Measurements from ENCODE around the gene ANXA4.
"Not testable (repeated sequence)": the region's sequence is repeated elsewhere in the genome, so short reads cannot be mapped to it uniquely, and the experiment has no call there.

ANXA4 gene

GRCh38 chr2:69731147-69731970 is 10.6 kb upstream of the ANXA4 start:
- no peak for DNase-seq (ENCODE audit: extremely low spot score)
- CTCF ChIA-PET: interaction anchor here (0.6 to 1.3 kb wide), 3 partner anchors 9 to 85 kb away, joined by 3 to 4 read pairs (median 4); no protein-coding TSS in a partner anchor
- TF ChIP-seq LEF1 (IDR thresholded peaks at IDR 0.05; ENCODE audit: borderline replicate concordance): no peak
- TF ChIP-seq SUZ12 (IDR thresholded peaks at IDR 0.05): no peak
- TF ChIP-seq ZNF384 (IDR thresholded peaks at IDR 0.05): no peak
- no peak for TF ChIP-seq SP1 (IDR thresholded peaks at IDR 0.05)
- TF ChIP-seq NFRKB (IDR thresholded peaks at IDR 0.05): no peak
- TF ChIP-seq ELF4 (IDR thresholded peaks at IDR 0.05): no peak
- TF ChIP-seq FOXM1 (IDR thresholded peaks at IDR 0.05; ENCODE audit: borderline replicate concordance): no peak
- no peak for TF ChIP-seq BHLHE40 (IDR thresholded peaks at IDR 0.05; ENCODE audit: borderline replicate concordance)
- no peak for TF ChIP-seq L3MBTL2 (conservative IDR thresholded peaks at IDR 0.05)
- TF ChIP-seq ARNT (IDR thresholded peaks at IDR 0.05): no peak
- TF ChIP-seq CTBP1 (IDR thresholded peaks at IDR 0.05; ENCODE audit: borderline replicate concordance): no peak
- TF ChIP-seq FOXA1 (IDR thresholded peaks at IDR 0.05): no peak
- no peak for TF ChIP-seq FOXK2 (IDR thresholded peaks at IDR 0.05)
- TF ChIP-seq PKNOX1 (IDR thresholded peaks at IDR 0.05): no peak
- TF ChIP-seq HDGF (IDR thresholded peaks at IDR 0.05; ENCODE audit: borderline replicate concordance): no peak
- TF ChIP-seq TARDBP (IDR thresholded peaks at IDR 0.05): no peak
- POLR2A ChIA-PET: no interaction called here

- POLR2A ChIA-PET: interaction anchor here (1.2 kb wide), 1 partner anchor 8 kb away, joined by 4 read pairs; no protein-coding TSS in a partner anchor
Observed at GRCh38 chr2:69733342-69734034, 8.4 kb upstream of the ANXA4 start.

GRCh38 chr2:69734035-69734611 is 7.8 kb upstream of the ANXA4 start:
- CTCF ChIA-PET: interaction anchor here (0.6 to 2.4 kb wide), 3 partner anchors 9 to 288 kb away, joined by 3 to 10 read pairs (median 6); no protein-coding TSS in a partner anchor

More at GRCh38 chr2:69733342-69734034, 8.4 kb upstream of the ANXA4 start:
- CTCF ChIA-PET: interaction anchor here (0.6 to 2.4 kb wide), 4 partner anchors 9 to 288 kb away, joined by 3 to 10 read pairs (median 4); no protein-coding TSS in a partner anchor
- no peak for DNase-seq (ENCODE audit: extremely low spot score)
- TF ChIP-seq CTBP1 (IDR thresholded peaks at IDR 0.05; ENCODE audit: borderline replicate concordance) (no peak), BHLHE40 (IDR thresholded peaks at IDR 0.05; ENCODE audit: borderline replicate concordance) (no peak)

GRCh38 chr2:69734854-69735544 is 6.9 kb upstream of the ANXA4 start:
- no peak for DNase-seq (ENCODE audit: extremely low spot score)
- ChIA-PET CTCF (interaction anchor here (0.8 to 2.4 kb wide), 2 partner anchors 10 kb away, joined by 3 to 10 read pairs; no protein-coding TSS in a partner anchor), POLR2A (no interaction called here)
- no peak for TF ChIP-seq FOXA1 (IDR thresholded peaks at IDR 0.05)
- TF ChIP-seq SUZ12 (IDR thresholded peaks at IDR 0.05): no peak
- TF ChIP-seq ELF4 (IDR thresholded peaks at IDR 0.05): no peak
- no peak for TF ChIP-seq PKNOX1 (IDR thresholded peaks at IDR 0.05)

More at GRCh38 chr2:69734035-69734611, 7.8 kb upstream of the ANXA4 start:
- TF ChIP-seq ELF4 (IDR thresholded peaks at IDR 0.05): no peak
- TF ChIP-seq FOXM1 (IDR thresholded peaks at IDR 0.05; ENCODE audit: borderline replicate concordance): no peak
- no peak for TF ChIP-seq SP1 (IDR thresholded peaks at IDR 0.05)
- DNase-seq (ENCODE audit: extremely low spot score): no peak
- POLR2A ChIA-PET: interaction anchor here (1.2 kb wide), 1 partner anchor 9 kb away, joined by 4 read pairs; no protein-coding TSS in a partner anchor

GRCh38 chr2:69735686-69736085 is 6.2 kb upstream of the ANXA4 start:
- no peak for DNase-seq (ENCODE audit: extremely low spot score)
- CTCF ChIA-PET: interaction anchor here (0.8 to 1.1 kb wide), 2 partner anchors 11 to 79 kb away, joined by 3 to 4 read pairs; no protein-coding TSS in a partner anchor
- POLR2A ChIA-PET: no interaction called here
- no peak for TF ChIP-seq PKNOX1 (IDR thresholded peaks at IDR 0.05)
- TF ChIP-seq FOXK2 (IDR thresholded peaks at IDR 0.05): no peak
- TF ChIP-seq HDGF (IDR thresholded peaks at IDR 0.05; ENCODE audit: borderline replicate concordance): no peak

GRCh38 chr2:69738149-69738548 is 3.8 kb upstream of the ANXA4 start:
- DNase-seq (ENCODE audit: extremely low spot score); CTCF ChIA-PET; POLR2A ChIA-PET: not testable (repeated sequence)

Measured in HEK293T (cell line).